C4-2B (cell line): Measurements from ENCODE around the gene RPGRIP1.
A peak's percentile ranks its signal among the peaks of the same experiment; 100 is the strongest.
"Not testable (repeated sequence)": the region's sequence is repeated elsewhere in the genome, so short reads cannot be mapped to it uniquely, and the experiment has no call there.

ENCODE experiments used
- H3K27ac ChIP-seq: fragments of 450-650 bp; 2 replicates; pipeline ENCODE4 v1.5.1; 2017
- ZFX ChIP-seq: fragments of 450-650 bp; IDR thresholded peaks from 2 replicates; pipeline ENCODE4 v1.6.1; 2017
- TF ChIP-seq, protein P1 (sequence below): fragments of 450-650 bp; conservative IDR thresholded peaks from 2 replicates; pipeline ENCODE4 v1.5.1; 2017; ENCODE audit warnings: mild to moderate bottlenecking

RPGRIP1 gene

DNA sequence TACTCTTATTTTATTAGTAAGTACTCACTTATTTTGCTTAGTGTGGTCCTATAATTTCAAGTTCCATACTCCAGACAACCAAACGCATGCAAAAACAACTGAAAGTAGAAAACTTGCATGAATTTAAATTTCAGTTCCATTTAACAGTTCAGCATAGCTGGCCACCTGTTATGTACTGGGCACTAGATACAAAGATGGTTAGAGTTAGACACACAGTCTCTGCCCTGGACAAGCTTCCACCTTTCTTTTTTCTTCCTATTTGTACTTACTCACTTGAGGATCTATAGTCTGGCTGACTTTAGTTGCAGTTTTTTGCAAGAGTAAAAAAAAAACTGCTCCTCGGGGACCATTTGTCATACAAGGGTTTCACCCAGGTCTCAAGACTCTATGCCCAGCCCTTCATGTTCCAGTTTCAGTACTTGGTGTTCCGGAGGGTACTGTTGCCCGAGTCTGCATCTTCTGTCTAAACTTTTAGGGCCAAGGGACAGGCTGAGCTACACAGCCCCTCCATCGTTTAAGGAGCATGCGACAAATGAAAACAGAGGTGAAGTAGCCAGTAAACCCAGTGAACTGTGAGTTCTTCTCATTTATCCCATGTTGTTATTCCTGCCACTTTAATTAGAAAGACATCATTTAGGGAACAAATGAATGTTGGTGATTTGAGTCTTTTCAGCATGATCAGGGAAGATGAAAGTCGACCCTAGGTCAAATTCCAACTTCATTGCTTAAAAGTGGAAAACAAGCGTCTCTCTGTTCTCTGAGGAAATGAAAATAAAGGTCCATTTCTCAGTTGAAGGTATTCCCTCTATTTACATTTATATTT is 22.3 kb downstream of the RPGRIP1 start:
- no peak for TF ChIP-seq ZFX
- TF ChIP-seq, protein P1, sequence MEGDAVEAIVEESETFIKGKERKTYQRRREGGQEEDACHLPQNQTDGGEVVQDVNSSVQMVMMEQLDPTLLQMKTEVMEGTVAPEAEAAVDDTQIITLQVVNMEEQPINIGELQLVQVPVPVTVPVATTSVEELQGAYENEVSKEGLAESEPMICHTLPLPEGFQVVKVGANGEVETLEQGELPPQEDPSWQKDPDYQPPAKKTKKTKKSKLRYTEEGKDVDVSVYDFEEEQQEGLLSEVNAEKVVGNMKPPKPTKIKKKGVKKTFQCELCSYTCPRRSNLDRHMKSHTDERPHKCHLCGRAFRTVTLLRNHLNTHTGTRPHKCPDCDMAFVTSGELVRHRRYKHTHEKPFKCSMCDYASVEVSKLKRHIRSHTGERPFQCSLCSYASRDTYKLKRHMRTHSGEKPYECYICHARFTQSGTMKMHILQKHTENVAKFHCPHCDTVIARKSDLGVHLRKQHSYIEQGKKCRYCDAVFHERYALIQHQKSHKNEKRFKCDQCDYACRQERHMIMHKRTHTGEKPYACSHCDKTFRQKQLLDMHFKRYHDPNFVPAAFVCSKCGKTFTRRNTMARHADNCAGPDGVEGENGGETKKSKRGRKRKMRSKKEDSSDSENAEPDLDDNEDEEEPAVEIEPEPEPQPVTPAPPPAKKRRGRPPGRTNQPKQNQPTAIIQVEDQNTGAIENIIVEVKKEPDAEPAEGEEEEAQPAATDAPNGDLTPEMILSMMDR, result no peak
- H3K27ac ChIP-seq, result no peak overlapping the region

DNA sequence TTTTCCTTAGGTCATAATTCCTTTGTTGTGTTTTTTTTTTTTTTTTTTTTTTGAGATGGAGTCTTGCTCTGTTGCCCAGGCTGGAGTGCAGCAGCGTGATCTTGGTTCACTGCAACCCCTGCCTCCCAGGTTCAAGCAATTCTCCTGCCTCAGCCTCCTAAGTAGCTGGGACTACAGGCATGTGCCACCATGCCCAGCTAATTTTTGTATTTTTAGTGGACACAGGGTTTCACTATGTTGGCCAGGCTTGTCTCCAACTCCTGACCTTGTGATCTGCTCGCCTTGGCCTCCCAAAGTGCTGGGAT is 22.9 kb downstream of the RPGRIP1 start:
- not testable (repeated sequence) for H3K27ac ChIP-seq

DNA sequence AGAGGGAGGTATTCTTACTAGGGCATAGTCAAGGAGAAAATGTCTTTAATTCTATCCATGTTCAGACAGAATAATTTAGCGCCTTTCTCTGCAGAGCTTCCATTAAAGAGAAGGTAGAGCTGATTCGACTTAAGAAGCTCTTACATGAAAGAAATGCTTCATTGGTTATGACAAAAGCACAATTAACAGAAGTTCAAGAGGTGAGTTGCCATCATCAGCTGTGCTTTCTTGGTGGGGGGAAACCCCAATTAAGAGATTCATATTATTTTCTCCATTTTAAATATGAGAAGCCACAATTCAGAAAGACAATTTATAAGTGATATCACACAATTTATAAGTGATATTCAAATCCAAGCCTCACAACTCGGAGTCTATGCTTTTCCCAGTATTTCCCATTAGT is 27.8 kb downstream of the RPGRIP1 start:
- TF ChIP-seq, protein P1, result no peak
- no peak for TF ChIP-seq ZFX
- no peak overlapping the region; the same call in 1 of the 2 replicates for H3K27ac ChIP-seq

DNA sequence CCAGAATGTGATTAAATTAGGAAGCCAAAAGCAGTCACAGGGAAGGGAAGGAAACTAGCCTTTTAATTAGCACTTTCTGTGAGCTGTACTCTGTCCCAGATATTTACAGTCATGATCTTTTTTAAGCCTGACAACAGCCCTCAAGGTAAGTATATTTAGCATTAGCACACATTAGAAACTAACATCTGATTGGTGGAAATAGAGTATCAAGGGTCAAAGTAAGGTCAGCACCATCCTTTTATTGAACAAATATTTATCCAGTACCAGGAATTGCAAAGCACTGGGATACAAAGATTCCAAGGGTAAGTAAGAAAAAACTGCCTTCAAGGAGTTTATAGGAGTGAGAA is 28.2 kb downstream of the RPGRIP1 start:
- peak overlapping the region; percentile 82 for H3K27ac ChIP-seq

DNA sequence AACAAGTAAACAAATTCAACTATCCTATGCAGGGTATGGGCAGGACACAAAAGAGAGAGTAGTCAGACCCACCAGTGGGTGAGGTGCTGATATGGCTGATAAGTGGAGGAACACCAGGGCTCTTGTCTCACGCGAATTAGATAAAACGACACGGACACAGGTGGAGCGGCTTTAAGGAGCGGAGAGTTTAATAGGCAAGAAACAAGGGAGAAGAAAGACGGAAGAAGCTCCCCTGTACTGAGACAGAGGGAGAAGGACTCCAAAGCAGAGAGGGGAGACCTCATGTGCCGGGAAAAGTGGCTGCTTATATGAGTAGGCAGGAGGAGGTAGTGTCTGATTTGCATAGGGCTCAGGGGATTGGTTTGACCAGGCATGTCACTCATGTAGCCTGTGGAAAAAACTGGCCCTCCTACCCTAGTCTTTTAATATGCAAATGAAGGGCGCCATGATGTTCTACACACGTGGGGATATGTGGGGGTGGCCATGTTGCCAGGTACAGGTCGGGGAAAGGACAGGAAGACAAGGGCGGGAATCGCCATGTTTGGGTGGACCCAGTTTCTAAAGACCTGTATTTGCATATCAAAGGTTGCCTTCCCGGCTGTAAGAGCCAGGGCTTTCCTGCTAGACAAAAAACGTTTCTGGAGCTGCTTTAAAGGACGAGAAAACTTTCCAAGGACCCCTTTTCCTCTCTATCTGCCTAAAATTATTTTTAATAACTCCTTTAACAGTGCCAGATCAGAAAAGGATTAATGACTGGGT is 28.8 kb downstream of the RPGRIP1 start:
- no peak for TF ChIP-seq ZFX
- TF ChIP-seq, protein P1, result no peak
- peak overlapping the region; percentile 82 for H3K27ac ChIP-seq

More for the DNA sequence above, 28.2 kb downstream of the RPGRIP1 start:
- no peak for TF ChIP-seq ZFX
- TF ChIP-seq, protein P1, result no peak

DNA sequence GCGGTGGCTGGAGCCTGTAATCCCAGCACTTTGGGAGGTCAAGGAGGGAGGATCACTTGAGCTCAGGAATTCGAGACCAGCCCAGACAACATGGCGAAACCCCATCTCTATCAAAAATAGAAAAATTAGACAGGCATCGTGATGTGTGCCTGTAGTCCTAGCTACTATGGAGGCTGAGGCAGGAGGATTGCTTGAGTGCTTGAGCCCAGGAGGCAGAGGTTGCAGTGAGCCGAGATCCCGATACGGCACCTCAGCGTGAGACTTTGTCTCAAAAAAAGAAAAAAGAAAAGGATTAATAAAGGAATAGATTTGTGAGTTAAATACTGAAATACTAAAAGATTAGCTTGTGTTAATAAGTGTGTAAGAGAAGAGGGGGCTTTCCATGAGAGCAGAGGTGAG is 29.4 kb downstream of the RPGRIP1 start:
- peak overlapping the region; percentile 82 for H3K27ac ChIP-seq
- TF ChIP-seq ZFX, result no peak
- TF ChIP-seq, protein P1, result no peak

DNA sequence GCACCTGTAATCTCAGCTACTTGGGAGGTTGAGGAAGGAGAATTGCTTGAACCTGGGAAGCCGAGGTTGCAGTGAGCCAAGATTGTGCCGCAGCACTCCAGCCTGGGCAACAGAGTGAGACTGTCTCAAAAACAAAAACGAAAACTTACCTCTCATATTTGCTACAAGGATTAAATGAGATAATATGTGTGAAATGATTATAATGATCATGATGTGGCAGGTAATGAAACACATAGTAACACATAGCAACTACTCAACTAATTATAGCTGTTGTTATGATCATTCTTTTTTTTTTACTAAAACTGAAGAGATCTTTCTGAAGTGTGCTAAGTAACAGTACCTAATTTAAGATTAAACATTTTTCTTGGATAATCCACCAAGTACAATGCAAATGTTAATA is 30.1 kb downstream of the RPGRIP1 start:
- TF ChIP-seq, protein P1, result no peak
- no peak for TF ChIP-seq ZFX
- H3K27ac ChIP-seq, result no peak overlapping the region
